Astrocyte (in vitro differentiated cells and primary cell): ENCODE data around the gene BBS9. TPM values are rescaled to one million over a fixed set of nuclear protein-coding genes. Genes with fewer than 3 reads are reported as not detected.

Source experiments
- DNase-seq: peaks from one replicate; pipeline ENCODE4 v3.0.0-alpha.2; 2010; ENCODE audit warnings: low read depth
- FAIRE-seq: peaks from 2 replicates; lab custom pipeline; 2011; peaks lifted over from hg19 to GRCh38; lab: Jason Lieb, UNC
- H2AFZ ChIP-seq: 2 replicates; pipeline ENCODE4 v1.6.0; 2012; ENCODE audit warnings: low read depth, low read length, inconsistent platforms
- H3K27ac ChIP-seq: 2 replicates; pipeline ENCODE4 v1.5.1; 2011; ENCODE audit warnings: low read depth, low read length, inconsistent platforms
- H3K27me3 ChIP-seq: 2 replicates; pipeline ENCODE4 v1.6.0; 2011; ENCODE audit warnings: low read length, inconsistent platforms; ENCODE audit not compliant: insufficient read depth
- H3K36me3 ChIP-seq: 2 replicates; pipeline ENCODE4 v1.5.1; 2011; ENCODE audit warnings: low read length, inconsistent platforms; ENCODE audit not compliant: insufficient read depth
- H3K4me1 ChIP-seq: 2 replicates; pipeline ENCODE4 v1.5.1; 2011; ENCODE audit warnings: low read length, inconsistent platforms; ENCODE audit not compliant: insufficient read depth
- H3K4me2 ChIP-seq: 2 replicates; pipeline ENCODE4 v1.6.0; 2012; ENCODE audit warnings: low read length, inconsistent platforms
- H3K4me3 ChIP-seq: 2 replicates; pipeline ENCODE4 v1.5.1; 2011; ENCODE audit warnings: low read depth, mild to moderate bottlenecking, low read length, inconsistent platforms; ENCODE audit not compliant: insufficient read depth
- H3K79me2 ChIP-seq: 2 replicates; pipeline ENCODE4 v1.6.0; 2012; ENCODE audit warnings: mild to moderate bottlenecking, low read length, inconsistent platforms; ENCODE audit not compliant: insufficient read depth
- H3K9ac ChIP-seq: 2 replicates; pipeline ENCODE4 v1.6.0; 2012; ENCODE audit warnings: mild to moderate bottlenecking, low read length, inconsistent platforms
- H3K9me3 ChIP-seq: 2 replicates; pipeline ENCODE4 v1.5.1; 2012; ENCODE audit warnings: low read depth, mild to moderate bottlenecking, low read length, inconsistent platforms; ENCODE audit not compliant: insufficient read depth
- H4K20me1 ChIP-seq: 2 replicates; pipeline ENCODE4 v1.6.0; 2012; ENCODE audit warnings: low read length, inconsistent platforms; ENCODE audit not compliant: insufficient read depth
- H3K27ac Mint-ChIP-seq: one replicate; pipeline ENCODE4 v1.8.0; 2021; ENCODE audit warnings: mild to moderate bottlenecking, mixed read lengths; ENCODE audit not compliant: unreplicated experiment
- H3K27me3 Mint-ChIP-seq: one replicate; pipeline ENCODE4 v1.8.0; 2021; ENCODE audit warnings: low read depth, mixed read lengths; ENCODE audit not compliant: unreplicated experiment
- H3K36me3 Mint-ChIP-seq: one replicate; pipeline ENCODE4 v1.8.0; 2021; ENCODE audit warnings: low read depth, mixed read lengths; ENCODE audit not compliant: unreplicated experiment
- H3K4me1 Mint-ChIP-seq: one replicate; pipeline ENCODE4 v1.8.0; 2021; ENCODE audit warnings: low read depth, mixed read lengths; ENCODE audit not compliant: unreplicated experiment
- H3K4me3 Mint-ChIP-seq: one replicate; pipeline ENCODE4 v1.8.0; 2021; ENCODE audit warnings: mild to moderate bottlenecking, moderate library complexity, mixed read lengths; ENCODE audit not compliant: unreplicated experiment
- H3K9me3 Mint-ChIP-seq: one replicate; pipeline ENCODE4 v1.8.0; 2021; ENCODE audit warnings: mild to moderate bottlenecking, mixed read lengths; ENCODE audit not compliant: unreplicated experiment
- EZH2 ChIP-seq: IDR thresholded peaks from 2 replicates; pipeline ENCODE4 v1.6.1; 2012; ENCODE audit warnings: mild to moderate bottlenecking, low read length, inconsistent platforms; ENCODE audit not compliant: insufficient read depth
- total RNA-seq: library from RNA; stranded (reverse); gene quantifications from 2 replicates; pipeline ENCODE4 v1.2.1, GENCODE V29; 2021
- TF ChIP-seq, protein P1 (sequence below): IDR thresholded peaks from 2 replicates; pipeline ENCODE4 v1.5.1; 2011; ENCODE audit warnings: low read depth, mild to moderate bottlenecking, inconsistent platforms, low read length, moderate library complexity; ENCODE audit not compliant: insufficient read depth

BBS9 gene
- total RNA-seq, 1 donor from 2014 or later, result 25.1 TPM

DNA sequence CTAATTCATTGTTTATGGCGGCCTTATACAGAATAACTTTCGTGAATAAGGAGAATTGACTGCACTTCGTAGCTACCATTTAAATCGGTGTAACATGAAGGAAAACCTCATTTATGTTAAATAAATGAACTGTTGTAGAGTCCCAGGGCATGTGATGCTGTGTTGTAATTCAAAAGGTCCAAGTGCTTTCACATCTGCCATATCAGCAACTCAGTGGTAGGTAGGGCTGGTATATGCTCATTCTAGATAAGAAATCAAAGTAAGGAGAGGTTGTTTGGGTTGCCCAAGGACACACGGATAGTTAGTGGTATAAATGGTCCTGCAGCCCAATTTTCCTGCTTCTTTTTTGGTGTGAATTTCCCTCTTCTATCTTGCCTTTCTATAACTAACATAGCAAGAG is 15.8 kb downstream of the BBS9 start:
- Histone ChIP-seq H3K79me2 (no peaks in the 10 kb centered on the region), H4K20me1 (no peaks in the 10 kb centered on the region), H3K4me3 (no peak overlapping the region), H3K4me2 (no peak overlapping the region), H3K9ac (no peak overlapping the region), H3K27ac (no peak overlapping the region), H3K9me3 (no peaks in the 10 kb centered on the region), H3K36me3 (no peaks in the 10 kb centered on the region), H3K27me3 (no peaks in the 10 kb centered on the region), H3K4me1 (no peaks in the 10 kb centered on the region), H2AFZ (no peak overlapping the region)
- FAIRE-seq (no peak), DNase-seq (no peak)
- no peaks in the 10 kb centered on the region for H3K4me1 Mint-ChIP-seq
- H3K36me3 Mint-ChIP-seq, result peaks cover 5% of the 10 kb centered on the region
- no peak for TF ChIP-seq EZH2
- TF ChIP-seq, protein P1, sequence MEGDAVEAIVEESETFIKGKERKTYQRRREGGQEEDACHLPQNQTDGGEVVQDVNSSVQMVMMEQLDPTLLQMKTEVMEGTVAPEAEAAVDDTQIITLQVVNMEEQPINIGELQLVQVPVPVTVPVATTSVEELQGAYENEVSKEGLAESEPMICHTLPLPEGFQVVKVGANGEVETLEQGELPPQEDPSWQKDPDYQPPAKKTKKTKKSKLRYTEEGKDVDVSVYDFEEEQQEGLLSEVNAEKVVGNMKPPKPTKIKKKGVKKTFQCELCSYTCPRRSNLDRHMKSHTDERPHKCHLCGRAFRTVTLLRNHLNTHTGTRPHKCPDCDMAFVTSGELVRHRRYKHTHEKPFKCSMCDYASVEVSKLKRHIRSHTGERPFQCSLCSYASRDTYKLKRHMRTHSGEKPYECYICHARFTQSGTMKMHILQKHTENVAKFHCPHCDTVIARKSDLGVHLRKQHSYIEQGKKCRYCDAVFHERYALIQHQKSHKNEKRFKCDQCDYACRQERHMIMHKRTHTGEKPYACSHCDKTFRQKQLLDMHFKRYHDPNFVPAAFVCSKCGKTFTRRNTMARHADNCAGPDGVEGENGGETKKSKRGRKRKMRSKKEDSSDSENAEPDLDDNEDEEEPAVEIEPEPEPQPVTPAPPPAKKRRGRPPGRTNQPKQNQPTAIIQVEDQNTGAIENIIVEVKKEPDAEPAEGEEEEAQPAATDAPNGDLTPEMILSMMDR, result no peak
- peaks cover 3% of the 10 kb centered on the region for H3K9me3 Mint-ChIP-seq
- no peaks in the 10 kb centered on the region for H3K27me3 Mint-ChIP-seq
- no peak overlapping the region for H3K4me3 Mint-ChIP-seq
- no peak overlapping the region for H3K27ac Mint-ChIP-seq

GRCh38 chr7:33152087-33152486 is 22.7 kb downstream of the BBS9 start:
- DNase-seq (no peak), FAIRE-seq (no peak)
- Histone ChIP-seq H3K27me3 (no peaks in the 10 kb centered on the region), H3K4me2 (no peak overlapping the region), H3K27ac (no peak overlapping the region), H3K36me3 (no peaks in the 10 kb centered on the region), H3K4me3 (no peak overlapping the region), H3K4me1 (no peaks in the 10 kb centered on the region), H2AFZ (no peak overlapping the region), H3K9me3 (no peaks in the 10 kb centered on the region), H4K20me1 (no peaks in the 10 kb centered on the region), H3K79me2 (no peaks in the 10 kb centered on the region), H3K9ac (no peak overlapping the region)
- no peaks in the 10 kb centered on the region for H3K27me3 Mint-ChIP-seq
- no peak overlapping the region for H3K27ac Mint-ChIP-seq
- TF ChIP-seq, protein P1, result no peak
- no peak for TF ChIP-seq EZH2
- H3K9me3 Mint-ChIP-seq, result no peaks in the 10 kb centered on the region
- no peak overlapping the region for H3K4me3 Mint-ChIP-seq
- peaks cover 5% of the 10 kb centered on the region for H3K4me1 Mint-ChIP-seq
- peaks cover 6% of the 10 kb centered on the region for H3K36me3 Mint-ChIP-seq

DNA sequence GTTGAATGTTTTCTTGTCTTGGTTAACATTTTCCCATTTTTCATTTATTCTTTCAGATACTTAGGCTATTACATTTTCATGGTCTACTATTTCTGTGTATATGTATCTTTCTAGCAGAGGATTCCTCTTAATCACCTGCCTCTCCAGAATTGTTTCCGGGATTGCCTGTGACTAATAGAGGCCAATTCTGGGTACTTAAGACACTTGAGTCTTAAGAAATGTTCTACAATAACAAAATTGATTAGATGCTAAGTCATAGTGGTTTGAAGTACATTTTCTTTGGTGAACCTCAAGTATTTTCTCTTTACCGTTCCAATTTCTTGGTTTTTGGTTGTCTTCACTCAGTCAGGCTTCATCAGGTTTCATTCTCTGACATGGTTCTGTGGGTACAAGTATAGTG is 26.4 kb downstream of the BBS9 start:
- no peak overlapping the region for H3K27ac ChIP-seq

More for the DNA sequence above, 26.4 kb downstream of the BBS9 start:
- no peak overlapping the region for H3K4me3 ChIP-seq
- H3K79me2 ChIP-seq, result no peaks in the 10 kb centered on the region
- Mint-ChIP-seq H3K27me3 (no peaks in the 10 kb centered on the region), H3K36me3 (peaks cover 4% of the 10 kb centered on the region), H3K4me3 (no peak overlapping the region), H3K9me3 (no peaks in the 10 kb centered on the region), H3K27ac (no peak overlapping the region), H3K4me1 (peaks cover 10% of the 10 kb centered on the region)
- no peak overlapping the region for H3K4me2 ChIP-seq
- no peaks in the 10 kb centered on the region for H3K9me3 ChIP-seq
- no peaks in the 10 kb centered on the region for H4K20me1 ChIP-seq
- H3K9ac ChIP-seq, result no peak overlapping the region
- no peaks in the 10 kb centered on the region for H3K27me3 ChIP-seq
- FAIRE-seq (no peak), DNase-seq (peak; percentile 95)
- H3K4me1 ChIP-seq, result no peaks in the 10 kb centered on the region
- TF ChIP-seq, protein P1, result no peak
- no peak for TF ChIP-seq EZH2
- no peak overlapping the region for H2AFZ ChIP-seq
- no peaks in the 10 kb centered on the region for H3K36me3 ChIP-seq
